GM12878 (cell line): ENCODE results near the gene AK4.

Experiments used
- CEBPB ChIP-seq, 2 experiments: fragments of 150-350 bp in 1 of 2; IDR thresholded peaks; 2 replicates each; pipeline ENCODE4 v1.6.1; 2012 to 2014; ENCODE audit warnings: low read depth in 2 of 2, low read length in 2 of 2, borderline replicate concordance in 1 of 2, inconsistent platforms in 1 of 2
- EZH2 ChIP-seq: IDR thresholded peaks from 2 replicates; pipeline ENCODE4 v1.6.1; 2012; ENCODE audit warnings: low read depth, mild to moderate bottlenecking, control low read depth, inconsistent platforms, low read length, borderline replicate concordance; ENCODE audit not compliant: control insufficient read depth
- TCF7 ChIP-seq: IDR thresholded peaks from 2 replicates; pipeline ENCODE4 v1.6.1; 2014; ENCODE audit warnings: antibody characterized with exemption, borderline replicate concordance

GRCh38 chr1:65230731-65231481 is 82.9 kb downstream of the AK4 start:
- TF ChIP-seq TCF7 (peak; percentile 91), CEBPB (IDR thresholded peaks at IDR 0.05; ENCODE audit: borderline replicate concordance in 1 of 2, low read depth in 2 of 2, low read length in 2 of 2) (0 out of 4 replicates have a peak, but pooled peaks of 1 of the 2 experiments have one; percentile 24), EZH2 (no peak)
